Urothelium cell line (cell line): ENCODE data around the gene PAPPA.
A peak's percentile ranks its signal among the peaks of the same experiment; 100 is the strongest.

ENCODE experiments used
- DNase-seq: peaks from one replicate; pipeline ENCODE4 v3.0.0; 2011; ENCODE audit warnings: low spot score, mixed read lengths
- FAIRE-seq: peaks from 2 replicates; lab custom pipeline; 2011; peaks lifted over from hg19 to GRCh38; lab: Jason Lieb, UNC

Gene PAPPA

DNA sequence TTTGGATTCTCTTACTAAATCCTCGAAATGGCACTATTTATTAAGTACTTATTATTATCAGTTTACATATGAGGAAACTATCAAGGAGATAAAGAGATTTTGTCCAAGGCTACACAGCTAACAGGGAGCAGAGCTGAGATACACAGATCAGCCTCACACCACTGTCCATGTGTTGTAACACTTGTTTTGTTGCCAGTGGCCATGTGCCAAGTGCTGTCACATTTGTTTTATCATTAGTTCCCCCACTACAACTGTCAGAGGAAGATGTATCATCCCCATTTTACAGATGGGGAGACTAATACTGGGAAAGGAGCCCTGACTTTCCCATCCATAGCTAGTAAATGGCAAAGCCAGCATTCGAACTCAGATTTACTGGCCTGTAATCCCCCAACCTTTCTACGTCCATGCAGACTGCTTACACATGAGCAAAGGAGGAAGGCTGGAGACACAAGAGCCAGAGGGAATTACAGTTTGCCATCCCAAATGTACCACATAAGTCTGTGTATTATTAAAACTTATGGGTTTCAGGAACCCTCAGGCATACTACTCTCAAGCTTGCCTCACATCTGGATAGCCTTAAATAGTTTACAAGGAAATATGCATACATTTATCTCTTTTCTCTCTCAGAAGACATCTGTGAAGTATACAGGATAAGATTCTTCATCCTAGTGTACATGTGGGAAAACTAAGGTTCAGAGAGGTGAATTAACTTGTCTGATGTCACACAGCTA is 25.1 kb downstream of the PAPPA start:
- FAIRE-seq, result no peak

GRCh38 chr9:116179568-116179967 is 26.0 kb downstream of the PAPPA start:
- DNase-seq, result no peak
- FAIRE-seq, result no peak

More for the DNA sequence above, 25.1 kb downstream of the PAPPA start:
- DNase-seq, result no peak

GRCh38 chr9:116181853-116182610 is 28.4 kb downstream of the PAPPA start:
- no peak for DNase-seq
- FAIRE-seq, result no peak

DNA sequence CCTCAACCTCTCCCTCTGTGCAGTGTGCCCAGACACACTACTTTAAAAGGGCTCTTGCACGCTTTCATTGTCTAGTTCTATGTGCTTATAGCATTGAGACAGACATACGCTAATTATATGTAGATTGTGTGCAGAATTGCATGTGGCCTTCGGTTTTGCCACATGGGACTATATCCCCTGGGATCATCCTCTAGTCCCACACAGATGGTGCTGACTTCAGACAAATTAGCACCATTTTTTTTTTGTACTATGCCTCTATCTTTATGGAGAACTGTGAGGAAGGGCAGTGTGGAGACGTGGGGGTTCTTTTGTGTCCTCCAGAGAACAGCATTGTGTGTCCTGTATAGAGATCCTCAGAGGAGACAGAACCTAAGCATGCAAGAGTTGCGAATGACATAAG is 29.3 kb downstream of the PAPPA start:
- FAIRE-seq (no peak), DNase-seq (no peak)

DNA sequence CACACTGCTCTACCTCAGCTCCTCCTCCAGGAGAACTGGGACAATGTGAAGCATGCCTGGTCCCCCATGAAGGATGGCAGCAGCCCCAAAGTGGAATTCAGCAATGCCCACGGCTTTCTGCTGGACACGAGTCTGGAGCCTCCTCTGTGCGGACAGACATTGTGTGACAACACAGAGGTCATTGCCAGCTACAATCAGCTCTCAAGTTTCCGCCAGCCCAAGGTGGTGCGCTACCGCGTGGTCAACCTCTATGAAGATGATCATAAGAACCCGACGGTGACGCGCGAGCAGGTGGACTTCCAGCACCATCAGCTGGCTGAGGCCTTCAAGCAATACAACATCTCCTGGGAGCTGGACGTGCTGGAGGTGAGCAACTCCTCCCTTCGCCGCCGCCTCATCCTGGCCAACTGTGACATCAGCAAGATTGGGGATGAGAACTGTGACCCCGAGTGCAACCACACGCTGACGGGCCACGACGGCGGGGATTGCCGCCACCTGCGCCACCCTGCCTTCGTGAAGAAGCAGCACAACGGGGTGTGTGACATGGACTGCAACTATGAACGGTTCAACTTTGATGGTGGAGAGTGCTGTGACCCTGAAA is 34.1 kb downstream of the PAPPA start:
- DNase-seq, result no peak
- FAIRE-seq, result no peak

DNA sequence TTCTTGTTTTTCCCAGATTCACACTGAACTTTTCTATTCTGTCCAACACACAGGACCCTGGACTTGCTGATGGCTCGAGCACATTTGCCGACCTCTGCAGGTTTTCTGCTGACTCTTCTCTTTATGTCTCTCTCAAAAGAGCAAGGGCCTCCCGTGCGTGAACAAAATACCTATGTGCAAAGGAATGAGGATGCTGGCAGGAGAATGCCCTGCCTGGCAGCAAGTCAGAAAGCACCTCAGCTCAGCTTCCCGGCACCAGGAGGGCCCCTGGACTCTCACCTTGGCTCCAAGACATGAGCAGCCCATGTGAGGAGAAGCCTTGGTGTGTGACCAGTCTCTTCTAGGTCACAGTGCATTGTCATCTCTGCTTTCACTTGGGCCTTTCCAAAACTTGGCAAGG is 36.1 kb downstream of the PAPPA start:
- DNase-seq (no peak), FAIRE-seq (no peak)

DNA sequence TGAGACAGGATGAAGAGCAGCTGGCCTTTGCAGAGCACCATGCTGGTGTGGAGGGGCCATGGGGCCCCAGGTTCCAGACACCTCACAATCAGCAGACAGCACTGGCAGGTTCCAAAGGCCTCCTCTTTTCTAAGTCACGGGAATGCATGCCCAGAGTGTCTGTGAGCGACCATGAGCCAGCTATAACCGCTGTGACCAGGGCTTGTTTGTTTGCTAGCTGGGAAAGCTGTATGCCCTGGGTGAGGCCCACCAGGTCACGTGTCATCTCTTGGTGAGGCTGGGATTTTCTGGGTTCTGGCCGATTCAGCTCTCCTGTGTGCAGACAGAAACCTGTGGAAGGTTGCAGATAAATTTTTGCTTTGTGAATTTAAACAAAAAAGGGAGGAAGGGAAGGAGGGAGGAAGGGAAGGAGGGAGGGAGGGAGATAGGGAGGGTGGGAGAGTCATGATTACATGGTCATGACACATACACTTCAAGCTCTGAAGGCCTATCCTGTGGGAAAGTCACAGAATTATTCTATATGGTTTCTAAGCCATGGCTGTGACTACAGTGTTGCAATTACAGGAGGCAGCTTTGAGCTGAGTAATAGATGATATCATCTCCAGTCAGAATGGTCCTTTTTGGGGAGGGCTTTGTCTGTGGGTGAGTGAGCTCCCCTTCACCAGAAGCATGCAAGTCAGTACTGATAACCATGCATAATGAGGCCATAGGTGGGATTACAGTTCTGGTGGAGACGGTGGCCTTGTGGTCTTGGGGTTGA is 37.2 kb downstream of the PAPPA start:
- no peak for FAIRE-seq
- DNase-seq, result no peak

DNA sequence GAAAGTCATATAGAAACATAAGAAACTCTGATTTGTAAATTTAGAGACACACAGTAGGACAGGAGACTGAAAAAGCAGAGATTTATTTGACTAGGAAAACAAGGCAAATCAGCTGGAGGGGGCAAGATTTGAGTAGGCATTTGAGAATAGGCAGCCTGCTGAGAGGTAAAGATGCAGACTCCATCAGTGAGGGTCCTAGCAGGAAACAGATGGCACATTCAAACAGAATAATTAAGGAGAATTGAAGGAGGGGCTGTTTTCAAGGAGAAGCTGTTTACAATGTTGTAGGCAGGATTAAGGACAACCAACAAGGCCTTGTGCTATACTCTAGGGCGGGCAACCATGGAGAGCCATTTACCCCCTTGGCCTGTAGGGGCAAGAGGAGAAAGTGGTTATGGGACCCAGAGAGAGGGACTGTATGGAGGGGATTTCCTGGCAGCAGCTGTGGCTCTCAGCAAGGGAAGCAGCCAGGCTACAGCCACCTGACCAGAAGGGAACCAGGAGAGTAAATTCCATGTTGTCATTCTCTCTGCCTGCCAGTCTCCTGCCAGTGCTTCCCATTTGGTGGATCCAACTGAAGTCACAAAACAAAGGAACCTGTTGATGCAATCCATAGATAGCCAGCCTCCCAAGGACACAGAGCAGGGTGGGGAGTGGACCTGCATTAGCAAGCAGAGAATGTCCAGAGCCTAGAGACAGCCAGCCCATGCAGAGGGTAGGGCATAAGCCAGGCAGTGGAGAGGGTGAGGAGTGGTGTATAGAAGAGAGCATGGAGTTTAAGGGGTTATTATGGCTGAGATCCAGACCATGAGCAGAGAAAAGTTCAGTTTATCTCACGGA is 38.2 kb downstream of the PAPPA start:
- no peak for FAIRE-seq

DNA sequence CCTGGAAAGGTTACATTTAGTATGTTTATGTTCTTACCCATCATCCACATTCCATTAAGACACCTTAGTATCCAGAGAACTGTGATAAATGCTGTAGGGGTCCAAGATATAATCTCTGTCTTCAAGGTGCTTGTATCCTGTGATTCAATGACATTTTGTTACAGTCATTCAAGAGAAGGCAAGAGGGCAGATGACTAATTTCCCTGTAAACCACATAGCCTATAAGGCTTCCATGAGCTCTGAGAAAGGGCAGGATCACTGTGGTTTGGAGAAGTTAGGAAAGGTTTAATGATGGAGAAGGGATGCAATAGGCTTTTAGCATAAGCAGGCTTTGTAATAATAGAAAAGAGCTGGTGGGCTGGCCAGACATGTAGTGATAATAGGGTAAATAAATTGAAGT is 40.0 kb downstream of the PAPPA start:
- FAIRE-seq (no peak), DNase-seq (peak; percentile 30)

More for the DNA sequence above, 38.2 kb downstream of the PAPPA start:
- no peak for DNase-seq

DNA sequence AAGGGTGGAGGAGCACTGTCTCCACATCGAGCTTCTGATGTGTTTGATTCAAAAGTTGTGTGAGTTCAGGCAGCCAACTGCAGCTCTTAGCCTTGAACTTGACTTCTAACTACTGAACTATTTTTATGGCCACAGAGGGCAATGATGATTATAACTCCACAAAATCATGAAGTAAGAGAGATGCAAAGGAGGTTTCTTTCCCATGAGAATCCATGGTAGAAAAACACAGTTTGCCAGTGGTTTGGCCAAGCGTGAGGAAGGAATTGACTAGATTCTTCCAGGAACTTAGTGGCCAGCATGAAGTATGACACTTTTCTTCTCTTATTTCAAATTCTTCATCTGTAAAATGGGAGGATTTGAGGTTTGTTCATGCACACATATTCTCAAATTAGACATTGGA is 43.2 kb downstream of the PAPPA start:
- no peak for DNase-seq
- FAIRE-seq, result no peak

DNA sequence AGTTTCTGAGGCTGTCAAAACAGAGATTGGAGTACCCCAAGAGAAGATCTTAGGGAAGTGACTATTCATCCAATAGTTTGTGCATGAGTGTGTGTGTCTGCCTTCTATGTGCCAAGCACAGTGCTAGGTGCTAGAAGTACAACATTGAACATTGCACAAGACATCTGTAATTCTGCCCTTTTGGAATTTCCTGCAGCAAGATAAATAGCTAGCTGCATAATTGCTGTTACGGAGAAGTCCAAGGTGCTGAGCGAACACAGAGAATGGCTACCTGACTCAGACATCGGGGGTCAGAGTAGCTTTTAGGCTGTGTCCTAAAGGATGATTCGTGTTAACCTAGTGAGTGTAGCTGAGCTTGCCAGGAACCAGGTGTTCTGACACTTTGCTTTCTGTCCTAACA is 44.8 kb downstream of the PAPPA start:
- FAIRE-seq (no peak), DNase-seq (no peak)

DNA sequence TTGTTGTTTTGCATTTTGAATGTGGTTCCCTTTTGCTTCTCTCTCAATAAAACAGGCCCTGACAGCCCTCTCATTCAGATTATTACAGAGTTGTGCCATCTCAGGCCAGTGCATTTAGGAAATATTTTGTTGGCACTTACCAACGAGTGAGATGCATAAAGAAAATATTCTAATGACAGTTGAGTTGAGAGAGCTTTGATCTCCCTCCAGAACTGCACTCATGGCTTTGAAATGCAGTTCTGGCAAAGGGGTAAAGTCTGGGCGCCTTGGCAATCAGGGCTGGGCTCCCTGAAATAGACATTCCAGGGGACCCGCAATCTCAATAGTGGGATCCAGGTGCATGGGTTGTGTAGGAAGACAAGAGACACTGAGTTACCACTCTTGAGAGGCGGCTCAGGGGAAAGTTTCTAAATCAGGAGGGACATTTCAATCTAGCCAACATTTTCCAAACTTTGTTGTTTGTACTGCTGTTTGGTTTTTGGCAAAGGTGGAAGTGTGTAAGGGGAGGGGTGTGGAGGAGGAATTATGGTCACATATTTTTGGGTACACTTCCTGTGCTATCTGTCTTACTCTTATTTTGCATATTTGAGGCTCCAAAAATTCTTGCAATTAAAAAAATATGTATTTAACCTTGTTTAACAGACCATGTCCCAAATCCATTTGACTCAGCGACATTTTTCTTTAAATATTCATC is 48.8 kb downstream of the PAPPA start:
- DNase-seq, result no peak
- no peak for FAIRE-seq

DNA sequence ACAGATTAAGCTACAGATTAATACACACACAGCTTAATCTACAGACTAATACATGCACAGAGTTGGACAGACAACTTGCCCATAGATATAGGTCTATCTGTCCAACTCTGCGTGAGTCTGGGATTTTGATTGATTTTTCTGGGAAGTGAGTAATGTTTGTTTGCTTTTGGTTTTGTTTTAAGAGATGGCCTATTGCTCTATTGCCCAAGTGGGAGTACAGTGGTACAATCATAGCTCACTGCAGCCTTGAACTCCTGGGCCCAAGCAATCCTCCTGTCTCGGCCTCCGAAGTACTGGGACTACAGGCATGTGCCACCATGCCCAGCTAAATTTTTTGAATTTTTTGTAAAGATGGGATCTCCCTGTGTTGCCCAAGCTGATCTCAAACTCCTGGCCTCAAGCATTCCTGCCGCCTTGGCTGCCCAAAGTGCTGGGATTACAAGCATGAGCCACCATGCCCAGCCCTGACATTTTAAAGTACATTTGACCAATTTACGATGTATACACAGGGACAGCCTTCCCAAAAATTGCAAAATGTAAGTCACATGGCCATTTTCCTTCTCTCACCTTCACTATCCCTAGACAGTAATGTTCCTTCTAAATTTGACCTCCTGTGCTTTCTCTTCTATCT is 50.8 kb downstream of the PAPPA start:
- FAIRE-seq, result no peak
- DNase-seq, result no peak

GRCh38 chr9:116207371-116208111 is 54.0 kb downstream of the PAPPA start:
- FAIRE-seq (no peak), DNase-seq (no peak)

- no peak for FAIRE-seq
- no peak for DNase-seq
Measured at GRCh38 chr9:116208417-116209232, 55.0 kb downstream of the PAPPA start.

DNA sequence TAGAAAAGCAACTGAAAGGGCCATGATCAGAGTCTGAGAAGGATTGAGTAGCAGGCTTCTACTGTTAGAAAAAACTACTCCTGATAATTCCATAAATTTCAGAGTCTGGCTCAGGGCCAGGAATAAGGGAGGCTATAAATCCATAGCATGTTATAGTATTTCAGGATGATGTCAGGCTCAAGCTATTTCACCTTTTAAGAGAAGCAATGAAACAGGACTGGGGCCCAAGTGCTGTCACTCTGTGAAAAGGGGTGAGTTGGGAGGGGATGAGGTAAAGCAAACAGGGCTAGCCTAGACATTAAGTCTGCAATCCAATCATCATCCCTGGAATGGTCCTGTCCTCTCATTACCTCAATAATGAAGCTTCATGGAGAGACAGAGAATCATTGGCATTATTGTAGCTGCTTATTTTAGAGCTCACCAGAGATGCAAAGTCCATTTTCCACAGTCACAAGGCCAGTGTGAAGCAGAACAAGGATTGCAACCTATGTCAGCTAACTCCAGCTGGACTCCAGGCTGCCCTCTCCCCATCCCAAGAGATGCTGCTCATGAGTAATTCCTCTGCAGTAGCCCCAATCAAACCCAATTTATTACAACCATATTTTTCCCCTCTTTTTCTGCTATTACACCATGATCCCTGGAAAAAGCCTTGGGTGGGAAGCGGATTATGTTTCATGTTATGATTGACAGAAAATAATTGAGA is 56.0 kb downstream of the PAPPA start:
- FAIRE-seq, result no peak
- no peak for DNase-seq

DNA sequence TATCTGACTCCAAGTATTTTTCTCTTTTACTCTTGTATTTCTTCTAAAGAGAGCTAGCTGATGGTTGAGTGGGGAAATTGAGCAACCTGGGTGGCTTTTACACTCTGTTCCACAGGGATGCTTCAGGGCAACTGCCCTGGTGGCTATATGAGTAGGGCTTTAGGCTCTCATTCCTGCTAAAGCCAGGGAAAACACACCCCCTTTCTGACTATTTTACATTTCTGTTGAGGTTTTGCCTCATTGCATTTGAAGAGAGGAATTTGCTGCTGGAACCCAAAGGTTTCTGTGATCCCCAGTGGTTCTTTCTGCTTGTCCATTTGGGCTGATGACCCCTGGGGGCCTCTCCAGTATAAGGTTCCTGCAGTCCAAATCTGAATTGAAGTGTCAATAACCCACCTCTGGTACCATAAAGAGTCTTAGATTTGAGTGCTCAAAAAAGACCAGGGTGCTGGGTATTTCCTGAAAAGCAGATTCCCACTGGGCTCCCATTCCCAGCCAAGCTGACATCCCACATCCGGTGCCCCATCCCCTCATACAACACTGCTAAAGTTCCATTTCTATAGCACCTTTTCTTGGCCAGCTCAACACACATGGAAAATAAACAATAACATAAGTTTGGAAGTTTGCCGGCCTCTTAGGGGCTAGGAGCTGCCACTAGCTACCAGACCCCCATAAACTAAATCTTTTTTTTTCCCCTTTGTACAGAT is 59.5 kb downstream of the PAPPA start:
- no peak for DNase-seq
- no peak for FAIRE-seq
